ENCODE measurements around the gene BRD7.
A peak's percentile ranks its signal among the peaks of the same experiment; 100 is the strongest.

The BRD7 gene

DNA sequence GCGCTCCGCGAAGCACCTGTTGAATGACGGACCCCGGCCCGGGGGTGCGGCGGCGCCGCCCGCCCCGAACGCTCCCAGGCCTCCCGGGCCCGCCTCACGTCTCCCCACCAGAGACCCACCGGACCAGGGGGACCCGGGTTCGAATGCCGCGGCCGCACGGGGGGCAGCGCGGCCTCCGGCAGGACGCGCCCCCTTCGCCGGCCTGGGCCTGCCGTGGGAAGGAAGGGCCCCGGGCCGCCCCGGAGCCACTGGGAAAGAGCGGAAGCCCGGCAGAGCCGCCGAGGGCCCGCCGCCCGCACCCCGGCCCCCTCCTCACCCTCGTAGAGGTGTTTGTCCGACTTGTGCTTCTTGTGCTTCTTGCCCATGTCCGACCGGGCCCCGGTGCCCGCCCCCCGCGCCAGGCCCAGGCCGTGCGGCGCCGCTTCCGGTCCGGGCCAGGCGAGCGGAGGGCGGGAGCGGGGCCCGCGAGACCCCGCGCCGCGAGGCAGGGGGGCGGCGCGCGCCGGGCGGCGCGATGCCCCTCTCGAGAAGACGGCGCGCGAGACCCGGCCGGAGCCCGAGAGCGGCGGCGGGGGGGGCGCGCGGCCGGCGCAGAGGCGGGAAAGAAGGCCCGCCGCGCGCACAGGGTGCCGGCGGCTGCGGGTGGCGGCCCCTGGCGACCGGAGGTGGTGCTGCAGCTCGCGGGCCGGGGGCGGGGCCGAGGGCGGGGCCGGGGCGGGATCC lies at the start of gene BRD7:
Gene BRD7, minus strand, starts transcription at position 579 of the 723 bp plus-strand sequence. Its CDS starts 214 bp downstream, at position 365.
- DNase-seq: peak; percentile 54

GRCh38 chr16:50416388-50416787 lies 47.6 kb upstream of the BRD7 start:
- no peak for DNase-seq

- DNase-seq: no peak
Measured at GRCh38 chr16:50414152-50414551, 45.4 kb upstream of the BRD7 start.

GRCh38 chr16:50411034-50411433 lies 42.2 kb upstream of the BRD7 start:
- DNase-seq: no peak

DNA sequence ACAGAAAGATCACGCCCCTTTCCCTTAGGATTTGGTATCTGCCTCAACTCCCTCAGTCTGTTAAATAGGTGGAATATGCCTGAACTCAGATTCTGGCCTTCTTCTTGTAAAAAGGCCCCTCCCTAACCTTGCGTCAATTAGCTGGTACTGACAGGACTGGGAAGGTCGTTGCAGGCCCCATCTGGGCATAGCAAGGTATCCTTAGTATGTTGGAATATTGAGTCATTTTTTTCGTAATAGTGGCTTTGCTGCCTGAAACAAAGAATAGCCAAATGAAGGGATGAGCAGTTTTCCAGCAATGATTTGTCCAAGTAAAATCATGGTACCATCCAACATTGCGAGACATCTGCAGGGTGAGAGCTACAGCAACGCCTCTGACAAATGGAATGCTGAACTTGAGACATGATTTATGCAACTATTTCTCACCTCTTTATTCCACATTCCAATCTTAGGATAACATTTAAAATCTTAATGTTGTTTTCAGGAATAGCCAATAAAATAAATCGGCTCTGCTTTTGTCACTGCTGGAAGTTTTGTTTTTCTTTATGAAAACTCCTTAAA lies 39.3 kb upstream of the BRD7 start:
- DNase-seq: no peak

GRCh38 chr16:50407351-50407750 lies 38.6 kb upstream of the BRD7 start:
- no peak for DNase-seq

- DNase-seq: no peak
Measured at GRCh38 chr16:50403491-50403890, 34.7 kb upstream of the BRD7 start.

GRCh38 chr16:50402298-50402895 lies 33.6 kb upstream of the BRD7 start:
- no peak for DNase-seq

GRCh38 chr16:50401355-50401754 lies 32.6 kb upstream of the BRD7 start:
- no peak for DNase-seq

DNA sequence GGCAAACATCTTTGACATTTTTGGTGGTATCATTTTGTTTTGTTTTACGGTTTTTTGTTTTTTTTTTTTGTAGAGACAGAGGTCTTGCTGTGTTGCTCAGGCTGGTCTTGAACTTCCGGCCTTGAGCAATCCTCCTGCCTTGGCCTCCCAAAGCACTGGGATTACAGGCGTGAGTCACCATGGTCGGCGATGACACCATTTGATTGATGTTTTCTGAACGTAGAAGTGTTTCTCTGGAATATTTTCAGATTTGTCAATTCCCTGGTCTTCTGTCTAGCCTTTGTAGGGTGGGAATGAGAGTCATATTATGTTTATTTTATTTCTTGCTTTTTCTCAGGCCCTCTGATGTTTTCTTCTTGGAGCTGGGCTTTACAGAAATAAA lies 32.2 kb upstream of the BRD7 start:
- DNase-seq: no peak

- DNase-seq: no peak
Measured at GRCh38 chr16:50400312-50400966, 31.7 kb upstream of the BRD7 start.

- DNase-seq: no peak
Measured at GRCh38 chr16:50399411-50399810, 30.6 kb upstream of the BRD7 start.

GRCh38 chr16:50398336-50398735 lies 29.5 kb upstream of the BRD7 start:
- DNase-seq: no peak

DNA sequence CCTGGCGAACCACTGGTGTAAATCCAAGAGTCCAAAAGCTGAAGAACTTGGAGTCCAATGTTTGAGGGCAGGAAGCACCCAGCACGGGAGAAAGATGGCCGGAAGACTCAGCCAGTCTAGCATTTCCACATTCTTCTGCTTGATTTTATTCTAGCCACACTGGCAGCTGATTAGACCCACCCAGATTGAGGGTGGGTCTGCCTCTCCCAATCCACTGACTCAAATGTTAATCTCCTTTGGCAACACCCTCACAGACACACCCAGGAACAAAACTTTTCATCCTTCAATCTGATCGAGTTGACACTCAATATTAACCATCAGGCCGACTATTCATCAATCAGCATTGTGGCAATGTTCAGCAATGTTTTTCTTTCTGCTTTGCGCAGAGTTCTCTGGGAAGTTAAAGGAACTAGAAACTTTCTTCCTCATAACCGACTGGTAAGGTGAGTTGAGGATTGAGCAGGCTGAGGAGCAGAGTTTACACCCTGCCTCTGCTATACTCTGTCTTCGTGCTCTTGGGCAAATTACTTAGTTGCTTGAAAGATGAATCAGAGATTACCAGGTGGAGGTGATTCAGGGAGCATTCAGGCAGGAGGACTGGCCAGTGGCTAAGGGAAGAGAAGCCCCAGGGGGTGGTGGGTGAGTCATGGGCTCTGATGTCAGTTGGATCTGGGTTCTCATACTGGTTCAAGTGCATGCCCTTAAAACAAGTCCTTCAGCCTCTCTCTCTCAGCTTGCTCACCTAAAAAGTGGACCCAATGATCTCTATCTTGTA lies 28.2 kb upstream of the BRD7 start:
- DNase-seq: no peak

DNA sequence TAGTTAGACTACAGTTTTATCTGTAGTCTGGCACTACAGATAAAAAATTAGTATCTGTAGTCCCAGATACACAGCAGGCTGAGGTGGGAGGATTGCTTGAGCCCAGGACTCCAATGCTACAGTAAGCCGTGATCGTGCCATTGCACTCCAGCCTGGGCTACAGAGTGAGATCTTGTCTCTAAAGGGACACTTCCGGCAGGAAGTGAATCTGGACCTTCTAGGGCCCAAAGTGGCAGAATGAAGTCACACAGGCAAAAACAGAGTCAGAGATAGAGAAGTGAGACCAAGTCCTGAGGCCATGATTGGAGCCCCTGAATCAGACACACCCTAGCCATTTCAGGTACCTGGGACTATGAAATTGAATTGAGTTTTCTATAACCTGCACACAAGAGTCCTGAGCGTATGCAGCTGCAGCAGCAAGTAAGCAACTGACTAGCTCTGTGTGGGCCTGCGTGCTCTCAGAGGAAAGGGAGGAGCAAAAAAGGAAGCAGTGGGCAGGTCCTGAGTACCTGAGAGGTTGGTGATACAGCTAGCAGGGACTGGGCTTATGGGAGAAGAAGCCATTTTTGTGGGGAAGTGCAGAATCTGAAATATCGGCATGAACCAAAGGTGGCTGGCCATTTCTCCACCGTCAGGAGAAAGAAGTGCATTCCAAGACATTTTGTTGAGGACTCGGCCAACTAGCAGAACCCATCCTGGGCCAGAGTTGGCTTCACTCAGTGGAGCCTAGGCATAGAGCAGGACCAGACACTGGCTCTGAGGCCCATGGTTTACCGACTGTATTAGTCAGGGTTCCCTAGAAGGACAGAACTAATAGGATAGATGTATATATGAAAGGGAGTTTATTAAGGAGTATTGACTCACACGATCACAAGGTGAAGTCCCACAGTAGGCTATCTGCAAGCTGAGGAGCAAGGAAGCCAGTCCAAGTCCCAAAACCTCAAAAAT lies 27.2 kb upstream of the BRD7 start:
- no peak for DNase-seq

GRCh38 chr16:50393858-50394802 lies 25.3 kb upstream of the BRD7 start:
- peak; percentile 50 for DNase-seq

DNA sequence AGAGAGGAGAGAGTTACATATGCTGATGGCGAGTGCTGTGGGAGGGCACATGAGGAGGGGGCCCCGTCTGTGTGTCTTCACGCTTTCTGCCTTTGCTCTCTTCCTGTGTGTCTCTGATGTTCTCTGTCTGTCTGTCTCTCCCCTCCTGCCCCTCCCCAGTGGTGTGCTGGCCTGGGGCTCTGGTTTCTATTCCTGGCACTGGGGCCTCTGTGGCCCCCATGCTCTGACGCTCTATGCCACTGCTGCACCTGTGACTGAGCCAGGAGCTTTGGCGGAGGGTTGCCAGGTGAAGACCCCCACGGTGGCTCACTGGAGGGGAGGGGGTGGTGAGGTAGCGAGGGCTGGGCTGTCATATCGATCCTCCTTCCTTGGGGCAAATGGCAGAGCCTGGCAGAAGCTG lies 24.6 kb upstream of the BRD7 start:
- DNase-seq: no peak

GRCh38 chr16:50390914-50391716 lies 22.3 kb upstream of the BRD7 start:
- DNase-seq: no peak

DNA sequence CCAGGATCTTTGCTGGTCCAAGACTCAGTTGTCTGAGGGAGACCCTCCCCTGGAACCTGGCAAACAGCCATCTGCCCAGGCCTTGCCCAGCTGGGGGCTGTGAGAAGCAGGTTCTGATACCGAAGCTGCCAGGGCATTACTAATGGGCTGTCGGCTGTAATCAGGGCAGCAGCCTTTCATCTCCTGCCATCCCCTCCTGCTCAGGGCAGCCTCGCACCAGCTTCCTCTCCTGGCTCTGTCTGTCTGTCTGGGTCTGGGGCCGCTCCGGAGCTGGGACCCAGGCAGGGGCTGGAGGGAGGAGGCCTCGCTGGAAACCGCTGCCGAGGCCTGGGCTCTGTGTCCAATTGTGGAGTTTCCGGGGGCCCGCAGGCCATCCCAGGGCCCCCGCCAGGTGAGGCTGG lies 21.6 kb upstream of the BRD7 start:
- no peak for DNase-seq

DNA sequence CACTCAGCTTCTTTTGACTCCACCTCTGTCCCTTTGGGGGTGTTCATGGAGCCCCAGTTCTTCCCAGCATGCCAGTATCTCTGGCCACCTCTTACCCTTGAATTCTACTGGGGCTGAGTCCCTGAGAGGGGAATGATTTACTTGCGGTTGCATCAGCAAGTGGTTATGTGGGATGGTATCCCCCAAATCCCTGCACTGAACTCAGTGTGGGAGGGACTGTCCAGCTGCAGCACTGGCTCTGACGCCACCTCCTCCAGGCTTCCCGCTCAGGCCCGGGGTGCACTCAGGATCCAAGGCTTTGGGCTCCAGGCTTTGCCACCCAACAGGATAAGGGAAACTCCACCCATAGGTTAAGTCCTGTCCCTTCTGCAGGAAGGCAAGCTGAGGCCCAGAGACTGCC lies 21.1 kb upstream of the BRD7 start:
- no peak for DNase-seq
